Measurements from ENCODE around the gene SLC30A4. TPM values are rescaled to one million over a fixed set of nuclear protein-coding genes. Genes with fewer than 3 reads are reported as not detected.

Gene SLC30A4
- total and polyA plus RNA-seq, 2 of the 8 experiments (the other 6 are each of a cell fraction or from before 2014, with no cell fraction given), result under 0.01 to 0.07 TPM

DNA sequence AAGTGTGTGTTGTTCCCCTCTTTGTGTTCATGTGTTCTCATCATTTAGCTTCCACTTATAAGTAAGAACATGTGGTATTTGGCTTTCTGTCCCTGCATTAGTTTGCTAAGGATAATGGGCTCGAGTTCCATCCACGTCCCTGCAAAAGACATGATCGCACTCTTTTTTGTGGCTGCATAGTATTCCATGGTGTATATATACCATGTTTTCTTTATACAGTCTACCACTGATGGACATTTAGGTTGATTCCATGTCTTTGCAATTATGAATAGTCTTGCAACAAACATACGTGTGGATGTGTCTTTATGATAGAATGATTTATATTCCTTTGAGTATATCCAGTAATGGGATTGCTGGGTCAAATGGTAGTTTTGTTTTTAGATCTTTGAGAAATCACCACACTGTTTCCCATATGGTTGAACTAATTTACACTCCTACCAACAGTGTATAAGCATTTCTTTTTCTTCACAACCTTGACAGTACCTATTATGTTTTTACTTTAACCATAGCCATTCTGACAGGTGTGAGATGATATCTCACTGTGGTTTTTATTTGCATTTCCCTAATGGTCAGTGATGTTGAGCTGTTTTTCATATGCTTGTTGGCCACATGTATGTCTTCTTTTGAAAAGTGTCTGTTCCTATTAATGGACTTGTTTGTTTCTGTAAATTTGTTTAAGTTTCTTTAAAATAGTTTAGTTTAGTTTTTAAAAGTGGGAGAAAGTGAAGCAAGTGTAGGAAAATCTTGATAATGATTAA lies 21.9 kb upstream of the SLC30A4 start (continued):
- TF ChIP-seq KDM1A (IDR thresholded peaks at IDR 0.05; ENCODE audit: borderline replicate concordance, low read length), result no peak

Data from H1 (cell line).